ENCODE data around the gene CORO2A.

The CORO2A gene

DNA sequence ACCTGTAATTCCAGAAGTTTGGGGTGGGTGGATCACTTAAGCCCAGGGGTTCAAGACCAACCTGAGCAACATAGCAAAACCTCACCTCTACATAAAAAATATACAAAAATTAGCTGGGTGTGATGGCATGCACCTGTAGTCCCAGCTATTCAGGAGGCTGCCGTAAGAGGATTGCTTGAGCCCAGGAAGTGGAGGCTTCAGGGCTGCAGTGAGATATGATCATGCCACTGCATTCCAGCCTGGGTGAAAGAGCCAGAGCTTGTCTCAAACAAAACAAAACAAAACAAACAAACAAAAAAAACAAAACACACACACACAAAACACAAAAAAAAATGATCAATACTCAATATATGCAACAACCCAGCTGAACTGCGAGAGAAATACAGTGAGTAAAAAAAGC lies 44.0 kb downstream of the CORO2A start:
- H3K4me3 ChIP-seq (ENCODE audit: low read depth, low read length), result no peak overlapping the region
- DNase-seq (ENCODE audit: low read depth), result no peak
- TF ChIP-seq, protein P1, sequence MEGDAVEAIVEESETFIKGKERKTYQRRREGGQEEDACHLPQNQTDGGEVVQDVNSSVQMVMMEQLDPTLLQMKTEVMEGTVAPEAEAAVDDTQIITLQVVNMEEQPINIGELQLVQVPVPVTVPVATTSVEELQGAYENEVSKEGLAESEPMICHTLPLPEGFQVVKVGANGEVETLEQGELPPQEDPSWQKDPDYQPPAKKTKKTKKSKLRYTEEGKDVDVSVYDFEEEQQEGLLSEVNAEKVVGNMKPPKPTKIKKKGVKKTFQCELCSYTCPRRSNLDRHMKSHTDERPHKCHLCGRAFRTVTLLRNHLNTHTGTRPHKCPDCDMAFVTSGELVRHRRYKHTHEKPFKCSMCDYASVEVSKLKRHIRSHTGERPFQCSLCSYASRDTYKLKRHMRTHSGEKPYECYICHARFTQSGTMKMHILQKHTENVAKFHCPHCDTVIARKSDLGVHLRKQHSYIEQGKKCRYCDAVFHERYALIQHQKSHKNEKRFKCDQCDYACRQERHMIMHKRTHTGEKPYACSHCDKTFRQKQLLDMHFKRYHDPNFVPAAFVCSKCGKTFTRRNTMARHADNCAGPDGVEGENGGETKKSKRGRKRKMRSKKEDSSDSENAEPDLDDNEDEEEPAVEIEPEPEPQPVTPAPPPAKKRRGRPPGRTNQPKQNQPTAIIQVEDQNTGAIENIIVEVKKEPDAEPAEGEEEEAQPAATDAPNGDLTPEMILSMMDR (IDR thresholded peaks at IDR 0.05; ENCODE audit: control insufficient read depth, extremely low read depth, insufficient read depth), result no peak

DNA sequence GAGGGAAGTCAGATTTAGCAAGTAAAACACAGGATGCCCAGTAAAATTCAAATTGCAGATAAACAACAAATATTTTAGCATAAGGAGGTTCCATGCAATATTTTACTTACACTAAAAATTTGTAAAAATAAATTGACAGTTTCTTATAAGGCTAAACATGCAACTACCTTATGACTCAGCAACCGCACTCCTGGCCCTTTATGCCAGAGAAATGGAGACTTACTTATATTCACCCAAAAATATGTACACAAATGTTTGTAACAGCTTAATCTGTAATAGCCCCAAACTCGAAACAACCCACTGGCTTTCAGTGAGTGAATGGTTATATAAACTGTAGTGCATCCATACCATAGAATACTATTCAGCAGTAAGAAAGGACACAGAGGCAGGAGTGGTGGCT lies 44.9 kb downstream of the CORO2A start:
- DNase-seq (ENCODE audit: low read depth), result no peak
- no peak overlapping the region for H3K4me3 ChIP-seq (ENCODE audit: low read depth, low read length)
- TF ChIP-seq, protein P1 (IDR thresholded peaks at IDR 0.05; ENCODE audit: control insufficient read depth, extremely low read depth, insufficient read depth), result no peak

DNA sequence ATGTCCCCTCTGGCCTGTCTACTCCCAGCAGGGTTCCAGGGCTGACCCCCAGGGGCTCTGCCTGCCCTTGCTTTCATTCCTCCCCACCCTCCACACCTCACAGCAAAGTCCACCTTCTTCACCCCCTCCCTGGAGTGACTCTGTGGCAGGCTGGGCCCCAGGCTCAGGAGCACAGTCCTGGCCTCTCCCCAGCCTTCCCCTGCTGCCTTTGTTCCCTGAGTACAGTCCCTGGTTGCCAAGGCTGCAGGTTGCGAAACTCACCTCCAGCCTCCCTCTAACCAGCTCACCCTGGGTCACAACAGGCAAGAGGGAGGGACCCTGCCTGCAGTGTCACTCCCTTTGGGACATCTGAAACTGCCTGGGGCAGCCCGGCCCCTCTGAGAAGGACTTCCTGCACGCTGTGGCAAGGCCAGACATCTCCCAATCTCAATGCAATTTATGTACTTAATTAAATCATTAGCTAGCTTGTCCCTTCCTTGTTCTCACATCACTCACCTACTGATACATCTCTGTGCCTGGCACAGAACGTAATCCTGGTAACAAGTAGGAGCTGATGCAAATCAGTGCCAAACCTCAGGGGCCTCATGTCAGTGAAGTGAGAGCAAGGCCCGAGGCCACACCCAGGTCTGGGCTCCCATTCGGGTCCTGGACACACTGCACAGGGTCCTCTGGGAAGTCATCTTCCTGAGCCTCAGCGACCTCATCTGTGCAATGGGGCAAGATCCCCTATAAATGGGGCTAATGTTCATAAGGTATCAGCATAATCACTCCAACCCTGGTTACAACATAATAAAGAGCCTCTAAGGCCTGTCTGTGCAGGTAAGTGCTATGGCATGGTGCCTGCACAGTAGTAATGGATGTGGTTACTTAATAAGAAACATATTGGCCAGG lies 46.1 kb downstream of the CORO2A start:
- DNase-seq (ENCODE audit: low read depth), result peak; percentile 63
- no peak overlapping the region for H3K4me3 ChIP-seq (ENCODE audit: low read depth, low read length)
- TF ChIP-seq, protein P1 (IDR thresholded peaks at IDR 0.05; ENCODE audit: control insufficient read depth, extremely low read depth, insufficient read depth), result no peak

DNA sequence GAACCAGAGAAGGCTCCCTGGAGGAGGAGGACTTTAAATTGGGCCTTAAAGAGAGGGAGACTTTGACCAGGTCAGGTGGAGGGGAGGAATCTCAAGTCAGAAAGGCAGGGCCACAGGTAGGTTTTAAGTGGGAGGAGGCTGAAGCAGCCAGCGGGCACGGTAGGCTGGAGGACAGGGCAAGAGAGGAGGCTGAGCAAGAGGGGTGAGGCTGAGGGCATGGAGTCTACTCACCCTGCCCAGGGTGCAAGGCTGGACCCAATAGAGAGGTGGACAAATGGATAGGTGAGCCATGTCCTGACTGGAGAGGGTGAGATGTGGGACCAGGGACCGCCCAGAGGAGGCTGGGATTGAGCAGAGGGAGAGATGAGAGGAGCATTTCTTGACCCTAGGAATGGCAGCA lies 47.8 kb downstream of the CORO2A start:
- TF ChIP-seq, protein P1 (IDR thresholded peaks at IDR 0.05; ENCODE audit: control insufficient read depth, extremely low read depth, insufficient read depth), result no peak
- DNase-seq (ENCODE audit: low read depth), result no peak
- no peak overlapping the region for H3K4me3 ChIP-seq (ENCODE audit: low read depth, low read length)

DNA sequence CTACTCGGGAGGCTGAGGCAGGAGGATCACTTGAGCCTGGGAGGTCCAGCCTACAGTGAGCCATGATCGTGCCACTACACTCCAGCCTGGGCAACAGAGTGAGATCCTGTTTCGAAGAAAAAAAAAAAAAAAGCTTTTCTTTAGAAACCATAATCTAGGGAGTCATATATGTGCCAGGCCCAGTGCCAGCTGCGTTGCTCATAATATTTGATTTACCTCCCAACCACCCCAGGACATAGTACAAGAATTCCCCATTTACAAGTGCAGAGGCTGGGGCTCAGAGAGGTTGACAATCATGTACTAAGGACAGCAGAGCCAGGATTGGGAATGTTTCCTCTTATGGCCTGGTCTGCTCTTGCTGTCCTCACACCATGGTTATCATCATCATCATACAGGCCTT lies 48.4 kb downstream of the CORO2A start:
- no peak overlapping the region for H3K4me3 ChIP-seq (ENCODE audit: low read depth, low read length)
- DNase-seq (ENCODE audit: low read depth), result no peak
- TF ChIP-seq, protein P1 (IDR thresholded peaks at IDR 0.05; ENCODE audit: control insufficient read depth, extremely low read depth, insufficient read depth), result no peak

GRCh38 chr9:98142925-98143481 lies 49.4 kb downstream of the CORO2A start:
- TF ChIP-seq, protein P1 (IDR thresholded peaks at IDR 0.05; ENCODE audit: control insufficient read depth, extremely low read depth, insufficient read depth), result no peak
- no peak overlapping the region for H3K4me3 ChIP-seq (ENCODE audit: low read depth, low read length)
- DNase-seq (ENCODE audit: low read depth), result no peak
